ENCODE measurements around the gene SMIM32. TPM values are rescaled to one million over a fixed set of nuclear protein-coding genes. Genes with fewer than 3 reads are reported as not detected.

SMIM32 gene
- total and polyA plus RNA-seq, 2 of the 4 experiments (the other 2 are of a cell fraction), result not detected

GRCh38 chr5:136213919-136214493, 21.0 kb upstream of the SMIM32 start:
- Histone ChIP-seq H3K56ac (ENCODE audit: extremely low read depth, insufficient read depth, low read length) (no peak overlapping the region), H3K18ac (ENCODE audit: low read depth, low read length) (no peak overlapping the region), H3K27me3 (ENCODE audit: control insufficient read depth, insufficient read depth, low read length) (peaks cover 29% of the 10 kb centered on the region), H3K9me3 (ENCODE audit: control insufficient read depth, insufficient read depth, low read length) (no peaks in the 10 kb centered on the region), H3K4ac (ENCODE audit: low read depth, low read length) (no peak overlapping the region), H4K91ac (ENCODE audit: insufficient read depth, low read depth, low read length) (no peak overlapping the region), H4K5ac (ENCODE audit: low read depth, low read length) (no peak overlapping the region), H2BK15ac (ENCODE audit: low read depth, low read length) (no peak overlapping the region), H3K4me3 (ENCODE audit: insufficient read depth, low read depth, low read length) (no peak overlapping the region), H2BK120ac (ENCODE audit: low read depth, low read length) (no peak overlapping the region), H4K20me1 (ENCODE audit: insufficient read depth, low read length) (peaks cover 3% of the 10 kb centered on the region; the same call in 1 of the 2 replicates), H3K36me3 (ENCODE audit: control insufficient read depth, insufficient read depth, low read length) (no peaks in the 10 kb centered on the region), H3K4me2 (ENCODE audit: low read depth, low read length) (peak overlapping the region; percentile 56; the same call in 1 of the 2 replicates), H3K4me1 (ENCODE audit: control insufficient read depth, insufficient read depth, low read length) (no peaks in the 10 kb centered on the region), H3K23ac (ENCODE audit: low read depth, low read length) (no peak overlapping the region), H3K27ac (ENCODE audit: insufficient read depth, low read length) (no peak overlapping the region), H3K79me1 (ENCODE audit: low read depth in 1 of 2, low read length in 2 of 2) (no peaks in the 10 kb centered on the region), H3K9me1 (ENCODE audit: insufficient read depth, low read length) (no peaks in the 10 kb centered on the region), H3K14ac (replicated peaks; ENCODE audit: low read depth, low read length) (no peak overlapping the region), H2BK5ac (ENCODE audit: low read depth, low read length, poor library complexity, severe bottlenecking) (no peak overlapping the region), H2BK20ac (ENCODE audit: low read depth, low read length) (no peak overlapping the region), H2AK9ac (replicated peaks; ENCODE audit: low read depth, low read length, poor library complexity) (no peak overlapping the region), H2AFZ (replicated peaks; ENCODE audit: low read length, poor library complexity) (no peak overlapping the region), H3K9ac (ENCODE audit: low read depth, low read length) (no peak overlapping the region), H4K8ac (ENCODE audit: low read depth in 2 of 2, low read length in 2 of 2) (no peak overlapping the region), H2AK5ac (ENCODE audit: low read depth, low read length) (no peak overlapping the region)
- WGBS, 2 experiments (ENCODE audit: extremely low coverage in 2 of 2, insufficient read length in 1 of 2), result 60% methylated on average over 2 of the region's 9 CpGs; no CpG with 5 or more reads in 1 of the 2 experiments
- BruUV-seq (replicated peaks), result no TSS peak
- in situ Hi-C loops (cut with MboI; ENCODE audit: low sequenced_read_pairs), result loop anchor here (5.0 to 25.0 kb wide), 2 partner anchors 327 to 652 kb away; no protein-coding TSS in a partner anchor
- DNase-seq, result no peak
- intact Hi-C loops (cut with micrococcal nuclease), result loop anchor here (10.0 kb wide), 1 partner anchor 649 kb away; no protein-coding TSS in a partner anchor
- TF ChIP-seq MAZ (IDR thresholded peaks at IDR 0.05; ENCODE audit: borderline replicate concordance, low read depth, low read length) (no peak), CEBPB (IDR thresholded peaks at IDR 0.05; ENCODE audit: low read depth, low read length) (no peak), MAFK (IDR thresholded peaks at IDR 0.05; ENCODE audit: low read depth, low read length) (no peak), SMC3 (IDR thresholded peaks at IDR 0.05; ENCODE audit: low read depth, low read length) (no peak), USF2 (IDR thresholded peaks at IDR 0.05; ENCODE audit: low read depth, low read length) (no peak), CHD1 (IDR thresholded peaks at IDR 0.05; ENCODE audit: low read depth, low read length) (no peak), ELK1 (IDR thresholded peaks at IDR 0.05; ENCODE audit: borderline replicate concordance, low read depth, low read length) (no peak), BHLHE40 (IDR thresholded peaks at IDR 0.05; ENCODE audit: low read depth, low read length) (no peak)
- ATAC-seq (ENCODE audit: low read depth), result no peak
- dilution Hi-C loops (cut with HindIII; ENCODE audit: low sequenced_read_pairs, unreplicated experiment), result no loop called here
- POLR2A ChIA-PET (ENCODE audit: unreplicated experiment), result no interaction called here
- CTCF ChIA-PET, result no interaction called here

All from IMR-90 (cell line).